GM06990 (cell line): ENCODE results near the gene PHYKPL.

Source experiments
- DNase-seq: peaks from one replicate; pipeline ENCODE4 v3.0.0-alpha.2; 2011; ENCODE audit not compliant: insufficient read length; ENCODE audit errors: extremely low read depth
- H3K27me3 ChIP-seq: replicated peaks from 2 replicates; pipeline ENCODE4 v1.6.0; 2011; ENCODE audit warnings: low read length; ENCODE audit not compliant: control insufficient read depth, insufficient read depth
- H3K36me3 ChIP-seq: 2 replicates; pipeline ENCODE4 v1.5.1; 2011; ENCODE audit warnings: low read length; ENCODE audit not compliant: control insufficient read depth, insufficient read depth
- H3K4me3 ChIP-seq: replicated peaks from 2 replicates; pipeline ENCODE4 v1.5.1; 2011; ENCODE audit warnings: low read depth, mild to moderate bottlenecking, control low read depth, low read length
- CTCF ChIP-seq: IDR thresholded peaks from 2 replicates; pipeline ENCODE4 v1.5.1; 2011; ENCODE audit warnings: low read length, control low read depth, mild to moderate bottlenecking, inconsistent platforms; ENCODE audit not compliant: insufficient read depth, poor library complexity, severe bottlenecking

PHYKPL gene

GRCh38 chr5:178216088-178216534, 16.5 kb downstream of the PHYKPL start:
- H3K4me3 ChIP-seq, result no peak overlapping the region
- DNase-seq, result no peak
- H3K27me3 ChIP-seq, result no peaks in the 10 kb centered on the region
- TF ChIP-seq CTCF, result no peak
- peaks cover 37% of the 10 kb centered on the region for H3K36me3 ChIP-seq

- no peak for DNase-seq
These were observed 17.2 kb downstream of the PHYKPL start for GRCh38 chr5:178215280-178216002.

GRCh38 chr5:178214160-178214803, 18.3 kb downstream of the PHYKPL start:
- Histone ChIP-seq H3K4me3 (no peak overlapping the region), H3K36me3 (peaks cover 49% of the 10 kb centered on the region), H3K27me3 (no peaks in the 10 kb centered on the region)
- no peak for TF ChIP-seq CTCF
- no peak for DNase-seq

More at GRCh38 chr5:178215280-178216002, 17.2 kb downstream of the PHYKPL start:
- Histone ChIP-seq H3K27me3 (no peaks in the 10 kb centered on the region), H3K4me3 (no peak overlapping the region), H3K36me3 (peaks cover 38% of the 10 kb centered on the region)
- no peak for TF ChIP-seq CTCF

GRCh38 chr5:178213748-178214151, 18.9 kb downstream of the PHYKPL start:
- no peaks in the 10 kb centered on the region for H3K27me3 ChIP-seq
- no peak for DNase-seq
- TF ChIP-seq CTCF, result no peak
- no peak overlapping the region for H3K4me3 ChIP-seq
- H3K36me3 ChIP-seq, result peaks cover 54% of the 10 kb centered on the region

GRCh38 chr5:178213003-178213461, 19.6 kb downstream of the PHYKPL start:
- no peak for TF ChIP-seq CTCF
- H3K36me3 ChIP-seq, result peaks cover 57% of the 10 kb centered on the region
- DNase-seq, result peak; percentile 28
- H3K4me3 ChIP-seq, result no peak overlapping the region
- no peaks in the 10 kb centered on the region for H3K27me3 ChIP-seq
